Inferior parietal cortex (tissue), 1 donor: ENCODE results near the gene ZCCHC14.
"Not testable (repeated sequence)": the region's sequence is repeated elsewhere in the genome, so short reads cannot be mapped to it uniquely, and the experiment has no call there.

Experiments used
- DNase-seq: peaks from one replicate; pipeline ENCODE4 v3.0.0-alpha.2; 2016; ENCODE audit errors: extremely low spot score

The ZCCHC14 gene

GRCh38 chr16:87382023-87382785 lies 110.6 kb downstream of the ZCCHC14 start:
- no peak for DNase-seq

DNA sequence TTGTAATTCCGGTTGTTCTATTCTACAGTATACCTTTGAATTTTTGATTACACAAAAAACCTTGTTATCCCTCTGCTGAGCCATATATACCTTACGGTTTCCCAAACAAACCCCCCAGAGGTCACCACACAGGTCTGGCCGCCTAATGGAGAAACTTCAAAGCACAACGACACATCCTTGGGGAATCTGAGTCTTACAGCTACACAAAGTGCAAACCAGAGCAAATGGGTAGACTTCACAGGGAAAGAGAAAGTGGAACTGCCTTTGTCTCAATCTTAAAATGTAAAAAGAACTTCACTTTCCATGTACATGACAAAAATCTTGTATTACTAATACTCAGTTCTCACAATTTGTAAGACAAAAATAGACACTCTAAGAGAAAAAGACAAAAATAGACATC lies 111.9 kb downstream of the ZCCHC14 start:
- no peak for DNase-seq

DNA sequence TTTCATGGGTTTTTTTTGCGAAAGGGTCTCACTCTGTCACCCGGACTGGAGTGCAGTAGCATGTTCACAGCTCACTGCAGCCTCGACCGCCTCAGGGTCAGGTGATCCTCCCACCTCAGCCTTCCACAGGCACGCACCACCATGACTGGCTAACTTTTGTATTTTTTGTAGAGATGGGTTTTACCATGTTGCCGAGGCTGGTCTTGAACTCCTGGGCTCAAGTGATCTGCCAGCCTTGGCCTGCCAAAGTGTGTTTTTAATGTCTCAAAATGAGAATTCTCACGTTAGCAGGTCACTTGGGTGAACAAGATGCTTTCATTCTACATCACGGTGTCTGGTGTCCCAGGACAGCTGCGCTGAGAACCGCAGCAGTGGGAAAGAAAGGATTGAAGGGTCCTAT lies 112.4 kb downstream of the ZCCHC14 start:
- DNase-seq = no peak

GRCh38 chr16:87379312-87379752 lies 113.5 kb downstream of the ZCCHC14 start:
- DNase-seq = not testable (repeated sequence)

DNA sequence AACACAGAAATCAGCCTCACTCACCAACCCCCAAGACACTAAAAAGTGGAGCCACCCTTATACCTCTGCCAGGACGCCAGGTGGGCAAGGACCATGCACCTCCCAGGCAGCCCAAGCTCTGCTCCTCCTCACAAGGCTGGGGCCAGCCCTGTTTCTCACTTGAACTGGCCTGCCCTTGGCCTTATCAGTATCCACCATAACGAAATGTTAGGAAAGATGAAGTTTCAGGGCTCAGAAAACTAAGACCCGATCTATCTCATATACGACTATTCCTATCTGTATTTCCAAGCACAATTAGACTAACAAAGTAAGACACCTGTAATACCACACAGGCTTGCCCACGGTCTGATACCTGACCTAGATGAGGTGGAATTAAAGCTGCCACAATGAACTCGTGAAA lies 116.2 kb downstream of the ZCCHC14 start:
- DNase-seq = no peak

DNA sequence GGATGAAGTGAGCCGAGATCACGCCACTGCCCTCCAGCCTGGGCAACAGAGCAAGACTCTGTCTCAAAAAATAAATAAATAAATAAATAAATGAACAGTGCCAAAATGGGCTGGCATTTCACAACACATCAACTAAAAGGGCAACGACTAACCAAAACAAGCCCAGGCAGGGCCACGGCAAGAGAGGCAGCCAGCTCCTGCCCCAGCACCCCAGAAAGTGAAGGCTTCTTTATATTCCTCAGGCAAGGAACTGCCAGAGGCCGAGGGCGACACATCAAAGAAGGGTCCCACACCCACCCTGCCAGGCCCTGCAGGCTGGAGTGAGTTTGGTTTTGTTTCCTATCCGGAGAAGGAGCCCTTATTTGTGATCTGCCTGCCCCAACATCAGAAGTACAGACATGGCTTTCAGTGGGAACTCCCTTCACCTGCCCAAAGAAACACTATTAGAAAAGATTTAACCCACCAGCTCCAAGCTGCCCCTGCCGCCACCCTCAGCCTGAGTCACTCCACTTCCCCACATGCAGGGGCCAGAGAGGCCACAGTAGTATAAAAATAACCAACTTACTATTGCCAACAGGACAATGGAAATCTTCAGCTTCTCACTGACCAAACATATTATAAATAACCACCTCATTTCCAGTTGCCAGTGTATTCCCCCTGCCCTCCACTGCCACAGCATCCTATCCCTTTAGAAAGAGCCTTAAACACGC lies 117.2 kb downstream of the ZCCHC14 start:
- DNase-seq = no peak

GRCh38 chr16:87374313-87374712 lies 118.5 kb downstream of the ZCCHC14 start:
- DNase-seq = no peak

DNA sequence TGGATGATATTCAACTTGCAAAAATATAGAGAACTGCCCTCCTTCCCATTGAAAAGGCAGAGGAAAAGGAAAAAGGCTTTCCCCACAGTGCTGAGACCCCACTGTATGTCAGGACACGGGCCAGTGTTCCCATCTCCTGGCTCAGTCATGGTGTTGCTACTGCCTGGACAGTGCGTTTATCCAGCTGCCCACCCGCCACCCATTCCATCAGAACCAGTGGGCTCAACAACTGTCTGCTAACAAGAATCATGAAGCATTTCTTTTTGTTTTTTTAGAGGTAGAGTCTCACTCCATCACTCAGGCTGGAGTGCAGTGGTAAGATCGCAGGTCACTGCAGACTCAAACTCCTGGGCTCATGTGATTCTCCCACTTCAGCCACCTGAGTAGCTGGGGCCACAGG lies 120.5 kb downstream of the ZCCHC14 start:
- no peak for DNase-seq

- no peak for DNase-seq
These were observed 121.5 kb downstream of the ZCCHC14 start for GRCh38 chr16:87371261-87371866.

DNA sequence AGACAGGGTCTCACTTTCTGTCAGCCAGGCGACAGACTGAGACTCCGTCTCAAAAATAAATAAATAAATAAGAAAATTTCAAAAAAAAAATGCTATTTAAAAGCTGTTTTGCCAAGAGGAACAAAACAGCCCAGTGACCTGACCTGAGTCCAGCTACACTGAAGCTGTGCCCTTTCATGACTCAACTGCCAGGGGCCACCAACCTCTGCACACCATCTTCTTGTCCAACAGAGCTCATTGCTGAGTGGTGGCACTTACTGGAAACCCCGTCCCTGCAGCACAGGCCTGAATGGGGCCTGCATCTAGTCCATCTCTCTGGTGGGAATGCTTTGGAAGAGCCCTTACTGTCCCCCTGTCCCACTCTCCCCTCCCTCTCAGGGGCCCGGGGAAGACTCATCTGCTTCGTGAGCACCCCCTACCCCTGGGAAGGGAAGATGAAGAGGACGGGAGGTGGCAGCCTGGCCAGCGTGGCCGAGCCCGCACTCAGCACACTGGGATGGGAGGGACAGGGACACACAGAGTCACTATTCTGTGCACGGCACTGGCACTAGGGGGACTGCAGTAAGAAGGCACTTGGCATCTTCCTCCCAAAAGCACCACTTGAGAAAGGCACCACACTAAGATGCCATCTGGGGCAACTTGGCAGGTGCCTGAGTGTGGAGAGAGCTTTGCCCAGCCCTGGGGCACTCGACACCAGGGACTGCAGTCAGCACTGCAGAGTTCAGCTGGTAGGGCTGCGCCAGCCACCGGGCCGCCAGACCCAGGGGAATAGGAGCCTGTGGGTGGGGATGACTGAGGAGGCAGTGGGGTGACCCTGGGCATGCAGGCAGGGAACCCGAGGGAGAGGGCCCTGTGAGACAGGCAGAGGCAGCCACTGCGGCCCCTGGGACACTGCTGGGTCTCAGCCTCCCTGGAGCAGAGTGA lies 122.8 kb downstream of the ZCCHC14 start:
- DNase-seq = no peak

DNA sequence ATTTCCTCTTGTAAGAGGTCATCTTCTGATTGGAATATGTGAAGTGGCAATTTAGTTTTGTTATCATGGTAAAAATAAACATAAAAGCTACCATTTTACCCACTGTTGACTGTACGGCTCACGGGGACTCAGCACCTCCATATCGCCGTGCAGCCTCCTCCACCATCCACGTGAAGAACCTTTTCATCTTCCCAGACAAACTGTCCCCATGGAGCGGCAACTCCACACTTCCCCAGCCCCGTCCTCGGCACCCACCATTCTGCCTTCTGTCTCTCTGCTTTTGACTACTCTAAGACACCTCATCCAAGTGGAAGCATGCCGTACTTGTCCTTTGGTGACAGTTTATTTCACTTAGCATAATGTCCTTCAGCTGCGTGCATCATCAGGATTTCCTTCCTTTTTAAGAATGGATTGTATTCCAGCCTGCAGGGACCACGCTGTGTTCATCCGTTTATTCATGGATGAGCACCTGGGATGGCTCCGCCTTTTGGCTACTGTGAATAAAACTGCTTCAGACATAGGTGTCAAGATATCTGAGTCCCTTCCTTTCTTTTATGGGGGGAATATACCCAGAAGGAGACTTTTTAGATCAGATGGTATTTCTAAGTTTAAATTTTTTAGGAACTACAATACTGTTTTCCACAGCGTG lies 123.6 kb downstream of the ZCCHC14 start:
- DNase-seq = no peak

- no peak for DNase-seq
These were observed 124.6 kb downstream of the ZCCHC14 start for GRCh38 chr16:87368029-87368770.

DNA sequence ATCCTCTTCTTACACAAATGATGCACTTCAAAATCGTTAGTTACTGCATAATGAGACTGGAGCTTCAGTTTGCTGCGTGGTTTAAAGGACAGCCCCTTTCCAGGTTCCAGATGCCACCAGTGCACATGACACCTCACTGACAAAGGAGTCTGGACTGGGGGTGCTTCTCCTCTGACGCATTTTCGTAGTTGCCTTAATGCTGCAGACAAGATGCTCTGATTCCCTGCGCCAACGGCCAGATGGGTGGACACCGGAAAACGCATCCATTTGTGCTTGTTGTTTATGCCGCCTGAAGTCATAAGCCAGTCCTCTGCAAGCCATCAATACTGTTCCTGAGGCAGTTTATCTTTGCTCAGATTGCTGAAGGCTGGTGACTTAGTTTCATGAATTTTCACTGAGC lies 125.3 kb downstream of the ZCCHC14 start:
- DNase-seq = no peak

- no peak for DNase-seq
These were observed 125.9 kb downstream of the ZCCHC14 start for GRCh38 chr16:87366930-87367329.

- DNase-seq = no peak
These were observed 126.5 kb downstream of the ZCCHC14 start for GRCh38 chr16:87366288-87366687.

- DNase-seq = no peak
These were observed 127.7 kb downstream of the ZCCHC14 start for GRCh38 chr16:87365021-87365713.

DNA sequence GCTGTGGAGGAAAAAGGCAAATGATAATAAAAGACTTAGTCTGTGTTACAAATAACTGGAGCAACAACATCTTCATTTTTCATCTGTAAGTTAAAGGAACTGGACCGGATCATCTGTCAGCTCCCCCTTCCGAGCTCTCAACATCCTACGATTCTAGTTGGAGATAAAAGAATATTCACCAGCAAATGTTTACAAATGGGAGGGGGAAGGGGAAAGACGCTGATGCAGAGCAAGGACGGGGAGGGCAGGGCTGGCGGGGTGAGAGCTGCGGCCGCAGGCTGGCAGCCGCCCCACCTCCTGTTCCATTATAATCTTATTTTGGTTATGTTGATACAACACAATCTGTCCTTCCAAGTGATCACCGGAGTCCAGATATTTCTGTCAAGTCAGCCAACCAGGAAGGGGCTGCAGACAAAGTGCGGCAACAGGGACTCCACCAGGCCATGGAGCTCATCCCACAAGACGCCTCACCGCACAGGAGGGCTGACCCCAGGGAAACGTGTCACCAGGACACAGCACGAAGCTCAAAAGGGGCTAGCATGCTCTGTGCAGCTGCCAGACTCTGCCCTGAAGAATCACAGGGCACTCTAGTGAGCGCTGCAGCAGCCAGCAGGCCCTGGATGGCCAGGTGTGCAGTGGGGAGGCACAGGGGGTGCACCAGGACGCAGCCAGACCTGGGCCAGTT lies 128.9 kb downstream of the ZCCHC14 start:
- DNase-seq = no peak

GRCh38 chr16:87362828-87363559 lies 129.8 kb downstream of the ZCCHC14 start:
- DNase-seq = not testable (repeated sequence)
